ENCODE measurements around the gene WDFY4. TPM values are rescaled to one million over a fixed set of nuclear protein-coding genes. Genes with fewer than 3 reads are reported as not detected.

WDFY4 gene
- polyA plus RNA-seq, 1 donor (not counting 4 experiments of a cell fraction or from before 2014, with no cell fraction given): 0.04 TPM

DNA sequence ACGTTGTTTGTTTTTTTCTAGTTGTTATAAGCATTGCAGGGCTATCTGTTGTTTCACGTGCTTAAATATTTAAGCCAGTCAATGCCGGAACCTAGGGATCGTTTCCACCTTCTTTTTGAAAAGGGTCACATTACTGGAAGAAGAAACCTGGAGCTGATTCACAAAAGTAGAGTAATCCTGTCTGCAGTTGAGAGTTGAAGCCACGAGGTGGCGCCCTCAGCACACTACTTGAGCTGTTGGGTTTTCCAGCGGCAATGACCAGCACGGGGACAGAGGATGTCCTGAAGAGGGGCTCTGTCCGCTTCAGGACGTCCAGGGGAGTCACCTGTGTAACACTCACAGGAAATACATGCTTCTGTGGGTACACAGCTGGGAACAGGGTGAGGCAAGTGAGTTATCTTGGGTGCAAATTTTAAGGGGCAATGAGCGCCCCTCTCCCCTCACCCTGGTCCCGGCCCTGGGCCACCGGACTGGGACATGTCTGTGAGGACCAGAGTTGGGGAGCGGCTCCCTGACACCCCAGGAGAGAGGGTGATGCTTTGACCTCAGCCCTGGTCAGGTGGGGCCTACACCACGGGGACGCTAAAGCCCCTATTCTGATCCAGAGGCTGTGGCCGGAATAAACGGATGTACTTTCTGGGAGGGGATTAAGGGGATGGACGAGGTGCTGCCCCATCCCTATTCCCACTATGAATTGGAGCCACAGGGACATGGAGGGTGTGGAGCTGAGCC lies 26.3 kb upstream of the WDFY4 start:
- Histone ChIP-seq H3K4me1 (ENCODE audit: control insufficient read depth, extremely low read depth, insufficient read depth, low read length) (peaks cover 12% of the 10 kb centered on the region), H3K9me1 (ENCODE audit: control insufficient read depth, extremely low read depth, insufficient read depth, low read length) (no peaks in the 10 kb centered on the region), H2AFZ (ENCODE audit: control insufficient read depth, low read length) (no peak overlapping the region), H4K20me1 (ENCODE audit: control insufficient read depth, extremely low read depth, insufficient read depth, low read length) (no peaks in the 10 kb centered on the region), H3K9me3 (ENCODE audit: control insufficient read depth, low read depth, low read length) (no peaks in the 10 kb centered on the region), H3K4me2 (ENCODE audit: control insufficient read depth, extremely low read depth, insufficient read depth, low read depth, low read length) (no peak overlapping the region), H3K27me3 (ENCODE audit: control insufficient read depth, extremely low read depth, insufficient read depth, low read length) (peaks cover 18% of the 10 kb centered on the region), H3K79me2 (ENCODE audit: control insufficient read depth, insufficient read depth, low read length) (no peaks in the 10 kb centered on the region), H3K27ac (ENCODE audit: control insufficient read depth, insufficient read depth, low read length) (no peak overlapping the region), H3K9ac (ENCODE audit: control insufficient read depth, extremely low read depth, insufficient read depth, low read length) (no peak overlapping the region), H3K4me3 (ENCODE audit: control insufficient read depth in 2 of 3, extremely low read depth in 1 of 3, insufficient read depth in 2 of 3, low read depth in 1 of 3, low read length in 3 of 3) (no peak overlapping the region), H3K36me3 (ENCODE audit: control insufficient read depth in 2 of 2, extremely low read depth in 1 of 2, insufficient read depth in 2 of 2, low read length in 2 of 2) (no peaks in the 10 kb centered on the region)
- FAIRE-seq (peak; percentile 83), DNase-seq (ENCODE audit: low read depth, low spot score) (peak; percentile 11)
- dilution Hi-C loops (cut with MboI; ENCODE audit: extremely low pct_ligation_motif_present, low sequenced_read_pairs): no loop called here
- TF ChIP-seq EZH2 (IDR thresholded peaks at IDR 0.05; ENCODE audit: low read length): no peak
- TF ChIP-seq, protein P1, sequence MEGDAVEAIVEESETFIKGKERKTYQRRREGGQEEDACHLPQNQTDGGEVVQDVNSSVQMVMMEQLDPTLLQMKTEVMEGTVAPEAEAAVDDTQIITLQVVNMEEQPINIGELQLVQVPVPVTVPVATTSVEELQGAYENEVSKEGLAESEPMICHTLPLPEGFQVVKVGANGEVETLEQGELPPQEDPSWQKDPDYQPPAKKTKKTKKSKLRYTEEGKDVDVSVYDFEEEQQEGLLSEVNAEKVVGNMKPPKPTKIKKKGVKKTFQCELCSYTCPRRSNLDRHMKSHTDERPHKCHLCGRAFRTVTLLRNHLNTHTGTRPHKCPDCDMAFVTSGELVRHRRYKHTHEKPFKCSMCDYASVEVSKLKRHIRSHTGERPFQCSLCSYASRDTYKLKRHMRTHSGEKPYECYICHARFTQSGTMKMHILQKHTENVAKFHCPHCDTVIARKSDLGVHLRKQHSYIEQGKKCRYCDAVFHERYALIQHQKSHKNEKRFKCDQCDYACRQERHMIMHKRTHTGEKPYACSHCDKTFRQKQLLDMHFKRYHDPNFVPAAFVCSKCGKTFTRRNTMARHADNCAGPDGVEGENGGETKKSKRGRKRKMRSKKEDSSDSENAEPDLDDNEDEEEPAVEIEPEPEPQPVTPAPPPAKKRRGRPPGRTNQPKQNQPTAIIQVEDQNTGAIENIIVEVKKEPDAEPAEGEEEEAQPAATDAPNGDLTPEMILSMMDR (optimal IDR thresholded peaks at IDR 0.05 in 1 of 3, IDR thresholded peaks at IDR 0.05 in 1 of 3, conservative IDR thresholded peaks at IDR 0.05 in 1 of 3; ENCODE audit: extremely low read depth in 1 of 3, insufficient read depth in 2 of 3, low read length in 3 of 3): peak; percentile 86 to 96 (median 88)

DNA sequence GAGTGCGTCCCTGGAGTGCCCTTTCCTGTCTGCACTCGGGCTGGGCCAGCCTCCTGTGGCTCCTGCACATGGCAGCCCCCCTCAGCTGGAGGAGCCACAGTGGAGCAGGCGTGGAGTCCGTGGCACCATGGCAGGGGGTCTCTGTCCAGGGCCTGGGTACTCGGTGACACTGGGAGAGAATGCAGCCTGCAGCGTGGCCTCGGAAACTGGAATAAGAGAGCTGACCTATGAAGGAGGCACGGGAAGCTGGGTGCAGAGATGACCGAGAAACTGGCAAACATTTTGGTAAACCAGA lies 25.8 kb upstream of the WDFY4 start:
- Histone ChIP-seq H3K27ac (ENCODE audit: control insufficient read depth, insufficient read depth, low read length) (no peak overlapping the region), H3K4me3 (ENCODE audit: control insufficient read depth in 2 of 3, extremely low read depth in 1 of 3, insufficient read depth in 2 of 3, low read depth in 1 of 3, low read length in 3 of 3) (no peak overlapping the region), H3K9me3 (ENCODE audit: control insufficient read depth, low read depth, low read length) (no peaks in the 10 kb centered on the region), H3K27me3 (ENCODE audit: control insufficient read depth, extremely low read depth, insufficient read depth, low read length) (peaks cover 16% of the 10 kb centered on the region), H2AFZ (ENCODE audit: control insufficient read depth, low read length) (no peak overlapping the region), H3K36me3 (ENCODE audit: control insufficient read depth in 2 of 2, extremely low read depth in 1 of 2, insufficient read depth in 2 of 2, low read length in 2 of 2) (no peaks in the 10 kb centered on the region), H4K20me1 (ENCODE audit: control insufficient read depth, extremely low read depth, insufficient read depth, low read length) (no peaks in the 10 kb centered on the region), H3K9ac (ENCODE audit: control insufficient read depth, extremely low read depth, insufficient read depth, low read length) (no peak overlapping the region), H3K4me1 (ENCODE audit: control insufficient read depth, extremely low read depth, insufficient read depth, low read length) (peaks cover 12% of the 10 kb centered on the region), H3K79me2 (ENCODE audit: control insufficient read depth, insufficient read depth, low read length) (no peaks in the 10 kb centered on the region), H3K9me1 (ENCODE audit: control insufficient read depth, extremely low read depth, insufficient read depth, low read length) (no peaks in the 10 kb centered on the region), H3K4me2 (ENCODE audit: control insufficient read depth, extremely low read depth, insufficient read depth, low read depth, low read length) (no peak overlapping the region)
- FAIRE-seq (no peak), DNase-seq (ENCODE audit: low read depth, low spot score) (no peak)
- TF ChIP-seq, protein P1 (optimal IDR thresholded peaks at IDR 0.05 in 1 of 3, IDR thresholded peaks at IDR 0.05 in 1 of 3, conservative IDR thresholded peaks at IDR 0.05 in 1 of 3; ENCODE audit: extremely low read depth in 1 of 3, insufficient read depth in 2 of 3, low read length in 3 of 3): no peak
- no peak for TF ChIP-seq EZH2 (IDR thresholded peaks at IDR 0.05; ENCODE audit: low read length)
- dilution Hi-C loops (cut with MboI; ENCODE audit: extremely low pct_ligation_motif_present, low sequenced_read_pairs): no loop called here

Measured in keratinocyte (primary cell).